ENCODE measurements around the gene DNAJC22.
"Not testable (repeated sequence)": the region's sequence is repeated elsewhere in the genome, so short reads cannot be mapped to it uniquely, and the experiment has no call there.

GRCh38 chr12:49380184-49380583 is 33.5 kb downstream of the DNAJC22 start:
- not testable (repeated sequence) for TF ChIP-seq CTCF (IDR thresholded peaks at IDR 0.05; ENCODE audit: borderline replicate concordance, extremely low read depth, low read length, poor library complexity, severe bottlenecking); EZH2 (IDR thresholded peaks at IDR 0.05; ENCODE audit: borderline replicate concordance, low read depth, low read length, severe bottlenecking)
